GM12864 (cell line): ENCODE results near the gene NEXN.
"Not testable (repeated sequence)": the region's sequence is repeated elsewhere in the genome, so short reads cannot be mapped to it uniquely, and the experiment has no call there.

ENCODE experiments used
- DNase-seq: peaks from one replicate; pipeline ENCODE4 v3.0.0-alpha.2; 2011; ENCODE audit warnings: low read depth
- H3K4me3 ChIP-seq: 2 replicates; pipeline ENCODE4 v1.5.1; 2011; ENCODE audit warnings: mild to moderate bottlenecking, low read depth, low read length, control low read depth
- TF ChIP-seq, protein P1 (sequence below): IDR thresholded peaks from 2 replicates; pipeline ENCODE4 v1.5.1; 2011; ENCODE audit warnings: low read depth, mild to moderate bottlenecking, moderate library complexity, low read length, control low read depth, inconsistent platforms; ENCODE audit errors: missing control alignments

NEXN gene

DNA sequence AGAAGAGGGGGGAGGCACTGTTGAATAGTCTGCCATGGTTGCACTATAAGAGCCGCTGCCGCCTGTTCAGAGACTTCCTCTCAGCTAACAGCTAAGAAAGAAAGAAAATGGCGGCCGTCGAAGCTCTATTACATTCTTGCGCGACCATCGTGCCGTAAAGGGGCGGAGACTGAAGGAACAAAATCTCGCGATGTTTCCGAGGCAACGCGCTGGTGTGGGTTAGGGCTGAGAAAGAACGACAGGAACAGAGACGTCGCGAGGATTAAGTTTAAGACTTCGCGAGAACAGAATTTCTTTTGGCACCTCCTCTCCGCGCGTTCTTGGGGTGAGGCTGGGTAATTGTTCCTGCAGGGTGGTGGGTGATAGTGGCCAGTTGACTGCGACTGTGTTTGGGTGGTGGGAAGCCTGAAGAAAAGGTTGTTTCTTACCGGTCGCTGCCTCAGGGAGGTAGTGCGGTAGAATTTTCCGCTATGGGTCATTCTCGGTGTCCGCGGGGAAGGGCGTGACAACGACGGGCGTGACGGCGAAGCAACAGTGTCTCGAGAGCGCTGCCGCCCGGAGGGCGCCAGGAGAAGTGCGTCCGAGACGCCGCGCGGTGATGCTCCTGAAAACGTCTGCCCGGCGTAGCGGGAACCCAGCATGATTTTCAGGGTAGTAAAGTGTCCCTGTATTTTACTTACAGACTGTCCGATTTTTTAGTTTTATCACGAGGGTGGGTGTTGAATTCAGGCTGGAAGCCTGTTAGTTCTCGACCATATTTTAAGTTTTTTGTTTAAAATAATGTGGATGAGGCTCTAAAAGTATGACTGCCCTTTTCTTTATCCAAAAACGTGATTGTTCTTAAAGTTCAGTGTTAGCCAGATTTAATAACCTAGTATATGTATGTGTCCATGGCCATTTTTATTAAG lies 90.8 kb downstream of the NEXN start, which contains the start of gene FUBP1:
FUBP1 (minus strand) TSS at position 104 of the 908 bp plus-strand sequence; CDS start at position 36, 68 bp downstream.
- TF ChIP-seq, protein P1, sequence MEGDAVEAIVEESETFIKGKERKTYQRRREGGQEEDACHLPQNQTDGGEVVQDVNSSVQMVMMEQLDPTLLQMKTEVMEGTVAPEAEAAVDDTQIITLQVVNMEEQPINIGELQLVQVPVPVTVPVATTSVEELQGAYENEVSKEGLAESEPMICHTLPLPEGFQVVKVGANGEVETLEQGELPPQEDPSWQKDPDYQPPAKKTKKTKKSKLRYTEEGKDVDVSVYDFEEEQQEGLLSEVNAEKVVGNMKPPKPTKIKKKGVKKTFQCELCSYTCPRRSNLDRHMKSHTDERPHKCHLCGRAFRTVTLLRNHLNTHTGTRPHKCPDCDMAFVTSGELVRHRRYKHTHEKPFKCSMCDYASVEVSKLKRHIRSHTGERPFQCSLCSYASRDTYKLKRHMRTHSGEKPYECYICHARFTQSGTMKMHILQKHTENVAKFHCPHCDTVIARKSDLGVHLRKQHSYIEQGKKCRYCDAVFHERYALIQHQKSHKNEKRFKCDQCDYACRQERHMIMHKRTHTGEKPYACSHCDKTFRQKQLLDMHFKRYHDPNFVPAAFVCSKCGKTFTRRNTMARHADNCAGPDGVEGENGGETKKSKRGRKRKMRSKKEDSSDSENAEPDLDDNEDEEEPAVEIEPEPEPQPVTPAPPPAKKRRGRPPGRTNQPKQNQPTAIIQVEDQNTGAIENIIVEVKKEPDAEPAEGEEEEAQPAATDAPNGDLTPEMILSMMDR = peak; percentile 84
- peak; percentile 99 for DNase-seq
- peak within 1 kb of the TSS; percentile 71 for H3K4me3 ChIP-seq

- DNase-seq, H3K4me3 ChIP-seq: not testable (repeated sequence)
Observed at GRCh38 chr1:77983352-77983996, 95.0 kb downstream of the NEXN start.

GRCh38 chr1:77983997-77984355 lies 95.6 kb downstream of the NEXN start:
- TF ChIP-seq, protein P1 = no peak
- DNase-seq = no peak
- no peak overlapping the region for H3K4me3 ChIP-seq

DNA sequence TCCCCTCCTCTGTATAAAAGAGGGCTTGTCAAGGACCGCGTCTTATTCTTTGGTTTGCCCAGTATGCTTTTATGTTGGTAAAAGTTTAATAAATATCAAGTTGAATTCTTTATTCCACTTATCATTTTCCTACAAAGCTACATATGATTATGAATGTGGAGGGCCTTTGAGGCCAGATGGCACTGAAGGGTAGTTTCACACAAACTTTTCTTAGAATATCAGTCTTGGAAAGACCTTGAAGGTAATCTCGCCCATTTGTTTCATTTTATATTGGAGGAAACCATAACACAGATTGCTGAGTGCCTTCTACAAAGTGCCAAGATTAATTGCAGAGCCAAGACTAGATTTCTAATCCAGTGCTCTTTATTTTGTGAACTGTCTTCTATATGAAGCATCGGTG lies 96.2 kb downstream of the NEXN start:
- TF ChIP-seq, protein P1 = no peak
- no peak for DNase-seq
- no peak overlapping the region for H3K4me3 ChIP-seq

GRCh38 chr1:77986810-77987209 lies 98.4 kb downstream of the NEXN start:
- no peak for DNase-seq
- TF ChIP-seq, protein P1 = no peak
- no peak overlapping the region for H3K4me3 ChIP-seq

DNA sequence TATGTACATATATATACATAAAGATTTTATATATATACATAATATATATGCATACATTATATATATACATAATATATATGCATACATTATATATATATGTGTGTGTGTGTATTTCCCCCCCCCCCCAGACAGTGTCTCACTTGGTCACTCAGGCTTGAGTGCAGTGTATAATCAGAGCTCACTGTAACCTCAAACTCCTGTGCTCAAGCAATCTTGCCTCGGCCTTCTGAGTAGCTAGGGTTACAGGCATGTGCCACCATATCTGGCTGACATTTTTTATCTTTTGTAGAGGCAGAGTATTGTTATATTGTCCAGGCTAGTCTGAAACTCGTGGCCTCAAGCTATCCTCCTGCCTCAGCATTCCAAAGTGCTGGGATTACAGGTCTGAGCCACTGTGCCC lies 99.5 kb downstream of the NEXN start:
- TF ChIP-seq, protein P1 = no peak
- no peak overlapping the region for H3K4me3 ChIP-seq
- DNase-seq = no peak

- no peak for DNase-seq
- H3K4me3 ChIP-seq = no peak overlapping the region
- TF ChIP-seq, protein P1 = no peak
Observed at GRCh38 chr1:77989744-77990143, 101.3 kb downstream of the NEXN start.
